Liver (tissue), 3 donors: ENCODE results near the gene PROZ.

Source experiments
- GABPA ChIP-seq, 2 donors: IDR thresholded peaks in 1 of 2; conservative IDR thresholded peaks in 1 of 2; 2 replicates each; pipeline ENCODE4 v1.6.1; 2016; ENCODE audit warnings: antibody characterized with exemption in 2 of 2, mild to moderate bottlenecking in 1 of 2, moderate library complexity in 1 of 2
- JUND ChIP-seq, 2 donors: IDR thresholded peaks; 2 replicates each; pipeline ENCODE4 v1.6.1; 2016; ENCODE audit warnings: antibody characterized with exemption in 2 of 2
- SP1 ChIP-seq: IDR thresholded peaks from 2 replicates; pipeline ENCODE4 v1.6.1; 2018; ENCODE audit warnings: antibody characterized with exemption, mild to moderate bottlenecking
- YY1 ChIP-seq: IDR thresholded peaks from 2 replicates; pipeline ENCODE4 v1.6.1; 2016; ENCODE audit warnings: antibody characterized with exemption, mild to moderate bottlenecking
- TF ChIP-seq, protein P1 (sequence below): fragments of 150-350 bp; IDR thresholded peaks from 2 replicates; pipeline ENCODE4 v1.5.1; 2017; ENCODE audit warnings: improper control_type of control experiment, low read depth, low read length; ENCODE audit not compliant: missing input control
- donor health status: healthy.
- donor health status: healthy.

DNA sequence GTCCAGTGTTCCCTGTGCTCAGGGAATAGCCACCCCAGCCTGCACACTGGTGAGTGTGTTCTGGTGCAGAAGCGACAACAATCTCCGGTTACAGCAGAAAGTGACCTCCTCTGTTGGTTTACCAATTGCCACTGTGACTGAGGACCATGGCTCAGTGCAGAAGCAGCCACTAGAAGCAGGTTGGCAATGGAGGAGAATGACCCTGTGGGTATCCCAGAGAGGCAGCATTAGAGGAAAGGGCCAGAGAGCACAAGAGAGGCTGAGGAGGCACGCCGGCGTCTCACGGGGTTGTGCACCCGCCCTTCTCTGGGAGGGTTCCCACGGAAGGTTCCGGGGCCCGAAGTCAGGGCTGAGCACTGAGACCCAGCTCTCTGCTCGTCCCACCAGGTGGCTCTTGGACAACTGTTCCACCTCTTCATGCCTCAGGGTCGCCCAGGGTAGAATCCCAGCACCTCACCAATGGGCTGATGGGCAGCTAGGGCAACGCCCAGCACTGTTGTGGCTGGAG, 14.0 kb downstream of the PROZ start:
- TF ChIP-seq, protein P1, sequence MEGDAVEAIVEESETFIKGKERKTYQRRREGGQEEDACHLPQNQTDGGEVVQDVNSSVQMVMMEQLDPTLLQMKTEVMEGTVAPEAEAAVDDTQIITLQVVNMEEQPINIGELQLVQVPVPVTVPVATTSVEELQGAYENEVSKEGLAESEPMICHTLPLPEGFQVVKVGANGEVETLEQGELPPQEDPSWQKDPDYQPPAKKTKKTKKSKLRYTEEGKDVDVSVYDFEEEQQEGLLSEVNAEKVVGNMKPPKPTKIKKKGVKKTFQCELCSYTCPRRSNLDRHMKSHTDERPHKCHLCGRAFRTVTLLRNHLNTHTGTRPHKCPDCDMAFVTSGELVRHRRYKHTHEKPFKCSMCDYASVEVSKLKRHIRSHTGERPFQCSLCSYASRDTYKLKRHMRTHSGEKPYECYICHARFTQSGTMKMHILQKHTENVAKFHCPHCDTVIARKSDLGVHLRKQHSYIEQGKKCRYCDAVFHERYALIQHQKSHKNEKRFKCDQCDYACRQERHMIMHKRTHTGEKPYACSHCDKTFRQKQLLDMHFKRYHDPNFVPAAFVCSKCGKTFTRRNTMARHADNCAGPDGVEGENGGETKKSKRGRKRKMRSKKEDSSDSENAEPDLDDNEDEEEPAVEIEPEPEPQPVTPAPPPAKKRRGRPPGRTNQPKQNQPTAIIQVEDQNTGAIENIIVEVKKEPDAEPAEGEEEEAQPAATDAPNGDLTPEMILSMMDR, result no peak
- TF ChIP-seq YY1, result no peak
- TF ChIP-seq SP1, result no peak
- TF ChIP-seq JUND (IDR thresholded peaks at IDR 0.05), result no peak
- TF ChIP-seq GABPA (IDR thresholded peaks at IDR 0.05 in 1 of 2, conservative IDR thresholded peaks at IDR 0.05 in 1 of 2), result no peak
